ENCODE measurements around the gene SLF2. TPM values are rescaled to one million over a fixed set of nuclear protein-coding genes. Genes with fewer than 3 reads are reported as not detected.

The SLF2 gene
- total and polyA plus RNA-seq, 2 of the 8 experiments (the other 6 are each of a cell fraction or from before 2014, with no cell fraction given), result 5.5 to 20.9 TPM

DNA sequence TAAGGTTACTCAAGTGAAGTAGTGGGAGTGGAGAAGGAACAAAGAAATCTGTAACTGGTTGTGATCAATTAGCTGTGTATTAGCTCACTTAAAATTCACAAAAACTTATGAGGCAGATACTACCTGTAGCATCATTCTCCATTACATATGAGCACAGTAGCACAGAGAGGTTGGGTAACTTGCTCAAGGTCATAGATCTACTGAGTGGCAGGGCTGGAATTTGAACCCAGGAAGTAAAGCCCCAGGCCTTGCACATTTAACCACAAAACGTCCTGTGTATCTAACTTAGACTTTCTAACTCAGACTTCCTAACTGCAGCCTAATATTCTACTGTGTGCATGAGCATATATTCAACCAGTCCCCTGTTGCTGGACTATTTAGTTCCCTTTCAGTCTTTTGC lies 5.6 kb upstream of the SLF2 start:
- Histone ChIP-seq H4K91ac (replicated peaks; ENCODE audit: insufficient read length, low read length) (no peak overlapping the region), H3K23me2 (ENCODE audit: low read depth, low read length) (no peaks in the 10 kb centered on the region), H3K27me3 (replicated peaks in 1 of 4; ENCODE audit: control insufficient read depth in 3 of 4, extremely low read depth in 1 of 4, insufficient read depth in 3 of 4, low read length in 3 of 4) (no peaks in the 10 kb centered on the region; a peak in 1 of 7 replicates), H3K9ac (replicated peaks in 1 of 4; ENCODE audit: extremely low read depth in 1 of 4, low read depth in 3 of 4, low read length in 3 of 4) (no peak overlapping the region), H2BK15ac (ENCODE audit: low read length) (no peak overlapping the region), H3K4me3 (ENCODE audit: extremely low read depth in 1 of 4, insufficient read depth in 2 of 4, low read depth in 3 of 4, low read length in 4 of 4) (no peak overlapping the region), H2BK120ac (replicated peaks; ENCODE audit: low read depth, low read length) (no peak overlapping the region), H3K9me3 (ENCODE audit: insufficient read depth in 2 of 2, low read depth in 1 of 2, low read length in 1 of 2) (no peaks in the 10 kb centered on the region), H3K4me1 (replicated peaks in 1 of 4; ENCODE audit: control insufficient read depth in 3 of 4, insufficient read depth in 4 of 4, low read length in 3 of 4) (peaks cover 2 to 7% (median 4%) of the 10 kb centered on the region in 4 experiments; a peak in 3 of 7 replicates), H4K8ac (ENCODE audit: extremely low read depth, insufficient read depth, low read length) (no peak overlapping the region), H2BK5ac (ENCODE audit: low read depth, low read length) (no peak overlapping the region), H3K27ac (ENCODE audit: low read depth, low read length) (no peak overlapping the region), H4K5ac (ENCODE audit: insufficient read length, low read depth, low read length) (no peak overlapping the region), H2AK5ac (ENCODE audit: low read depth, low read length) (no peak overlapping the region), H2BK12ac (ENCODE audit: low read depth, low read length) (no peak overlapping the region), H3K14ac (ENCODE audit: insufficient read length) (no peak overlapping the region), H2BK20ac (ENCODE audit: low read length) (no peak overlapping the region), H3K36me3 (ENCODE audit: control insufficient read depth in 2 of 4, insufficient read depth in 4 of 4, low read length in 3 of 4) (no peaks in the 10 kb centered on the region), H3K18ac (ENCODE audit: extremely low read depth, low read length) (no peak overlapping the region), H3K23ac (ENCODE audit: insufficient read length) (no peak overlapping the region), H2AFZ (ENCODE audit: low read length) (no peak overlapping the region), H3K4me2 (ENCODE audit: insufficient read depth in 1 of 2, low read depth in 2 of 2, low read length in 2 of 2) (no peak overlapping the region), H3K79me2 (ENCODE audit: control insufficient read depth in 1 of 2, insufficient read depth in 2 of 2, low read length in 2 of 2) (no peaks in the 10 kb centered on the region), H3K4ac (replicated peaks; ENCODE audit: insufficient read length, low read depth, low read length) (no peak overlapping the region), H4K20me1 (replicated peaks in 1 of 2; ENCODE audit: control insufficient read depth in 1 of 2, insufficient read depth in 2 of 2, low read length in 2 of 2) (no peaks in the 10 kb centered on the region), H3K56ac (replicated peaks; ENCODE audit: insufficient read length, low read depth, low read length) (no peak overlapping the region), H3K79me1 (ENCODE audit: low read depth, low read length) (no peaks in the 10 kb centered on the region)
- ChIA-PET POLR2A (ENCODE audit: partially characterized antibody) (no interaction called here), CTCF (ENCODE audit: partially characterized antibody) (interaction anchor here (1.1 to 3.4 kb wide), 2 partner anchors 18 to 107 kb away, joined by 3 to 12 read pairs; no protein-coding TSS in a partner anchor)
- no peak for DNase-seq (ENCODE audit: low read depth in 1 of 2, low spot score in 2 of 2)
- WGBS, 2 experiments (ENCODE audit: extremely low coverage in 1 of 2, insufficient coverage in 1 of 2, insufficient read length in 1 of 2, insufficient replicate concordance in 2 of 2, low coverage in 1 of 2, low lambda C conversion rate in 2 of 2, missing lambda C conversion rate in 1 of 2), result 58% methylated on average over 1 of the region's 1 CpG; no CpG with 5 or more reads in 1 of the 2 experiments
- TF ChIP-seq CHD2 (IDR thresholded peaks at IDR 0.05; ENCODE audit: low read length), result no peak
- no peak for TF ChIP-seq SIX5 (IDR thresholded peaks at IDR 0.05; ENCODE audit: low read depth, low read length)
- no peak for TF ChIP-seq CBX8 (IDR thresholded peaks at IDR 0.05; ENCODE audit: borderline replicate concordance, low read depth, low read length)
- no peak for TF ChIP-seq POU5F1 (IDR thresholded peaks at IDR 0.05; ENCODE audit: low read depth, low read length)
- TF ChIP-seq, protein P1, sequence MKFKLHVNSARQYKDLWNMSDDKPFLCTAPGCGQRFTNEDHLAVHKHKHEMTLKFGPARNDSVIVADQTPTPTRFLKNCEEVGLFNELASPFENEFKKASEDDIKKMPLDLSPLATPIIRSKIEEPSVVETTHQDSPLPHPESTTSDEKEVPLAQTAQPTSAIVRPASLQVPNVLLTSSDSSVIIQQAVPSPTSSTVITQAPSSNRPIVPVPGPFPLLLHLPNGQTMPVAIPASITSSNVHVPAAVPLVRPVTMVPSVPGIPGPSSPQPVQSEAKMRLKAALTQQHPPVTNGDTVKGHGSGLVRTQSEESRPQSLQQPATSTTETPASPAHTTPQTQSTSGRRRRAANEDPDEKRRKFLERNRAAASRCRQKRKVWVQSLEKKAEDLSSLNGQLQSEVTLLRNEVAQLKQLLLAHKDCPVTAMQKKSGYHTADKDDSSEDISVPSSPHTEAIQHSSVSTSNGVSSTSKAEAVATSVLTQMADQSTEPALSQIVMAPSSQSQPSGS (IDR thresholded peaks at IDR 0.05; ENCODE audit: low read length), result no peak
- FAIRE-seq, result no peak
